DOHH2 (cell line): ENCODE results near the gene SLC45A1.

ENCODE experiments used
- EZH2phosphoT487 ChIP-seq: fragments of 200-600 bp; sonication (generic); IDR thresholded peaks from 2 replicates; pipeline ENCODE4 v1.6.1; 2017; ENCODE audit warnings: borderline replicate concordance, mild to moderate bottlenecking, antibody characterized with exemption, low read length, moderate library complexity, mixed read lengths
- TF ChIP-seq, protein P1 (sequence below): fragments of 200-600 bp; sonication (generic); IDR thresholded peaks from one replicate; pipeline ENCODE4 v1.5.1; 2014; ENCODE audit warnings: antibody characterized with exemption, mild to moderate bottlenecking, low read depth, low read length; ENCODE audit not compliant: poor library complexity, severe bottlenecking

DNA sequence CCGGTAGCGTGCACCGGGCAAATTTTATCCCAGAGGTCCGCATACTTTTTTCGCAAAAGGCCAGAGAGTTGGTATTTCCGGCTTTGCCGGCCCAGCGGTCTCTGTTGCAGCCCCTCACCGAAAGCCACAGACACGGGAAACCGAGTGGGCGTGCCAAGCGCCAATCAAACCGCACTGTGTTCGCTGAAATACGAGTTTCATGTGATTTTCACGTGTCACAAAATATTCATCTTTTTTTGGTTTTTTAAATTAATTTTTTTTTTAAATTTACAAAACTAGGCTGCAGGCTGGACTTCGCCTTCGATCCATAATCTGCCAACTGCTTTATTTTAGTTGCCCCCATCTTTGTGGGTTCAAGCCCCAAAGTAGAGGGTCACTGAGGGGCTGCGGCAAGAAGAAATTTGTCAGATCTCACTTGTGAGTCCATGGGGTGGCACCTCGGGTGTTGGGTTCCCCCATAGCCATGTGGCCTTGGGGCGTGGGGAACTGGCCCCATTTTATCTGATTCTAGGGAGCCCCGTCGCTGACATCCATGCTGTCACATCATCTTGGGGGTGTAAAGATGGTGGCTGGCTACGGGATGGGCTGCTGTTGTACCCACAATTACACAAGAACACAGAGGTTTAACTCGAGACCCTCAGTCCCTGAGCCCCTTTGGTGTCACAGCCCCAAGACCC lies 20.8 kb downstream of the SLC45A1 start:
- TF ChIP-seq, protein P1, sequence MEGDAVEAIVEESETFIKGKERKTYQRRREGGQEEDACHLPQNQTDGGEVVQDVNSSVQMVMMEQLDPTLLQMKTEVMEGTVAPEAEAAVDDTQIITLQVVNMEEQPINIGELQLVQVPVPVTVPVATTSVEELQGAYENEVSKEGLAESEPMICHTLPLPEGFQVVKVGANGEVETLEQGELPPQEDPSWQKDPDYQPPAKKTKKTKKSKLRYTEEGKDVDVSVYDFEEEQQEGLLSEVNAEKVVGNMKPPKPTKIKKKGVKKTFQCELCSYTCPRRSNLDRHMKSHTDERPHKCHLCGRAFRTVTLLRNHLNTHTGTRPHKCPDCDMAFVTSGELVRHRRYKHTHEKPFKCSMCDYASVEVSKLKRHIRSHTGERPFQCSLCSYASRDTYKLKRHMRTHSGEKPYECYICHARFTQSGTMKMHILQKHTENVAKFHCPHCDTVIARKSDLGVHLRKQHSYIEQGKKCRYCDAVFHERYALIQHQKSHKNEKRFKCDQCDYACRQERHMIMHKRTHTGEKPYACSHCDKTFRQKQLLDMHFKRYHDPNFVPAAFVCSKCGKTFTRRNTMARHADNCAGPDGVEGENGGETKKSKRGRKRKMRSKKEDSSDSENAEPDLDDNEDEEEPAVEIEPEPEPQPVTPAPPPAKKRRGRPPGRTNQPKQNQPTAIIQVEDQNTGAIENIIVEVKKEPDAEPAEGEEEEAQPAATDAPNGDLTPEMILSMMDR = no peak
- TF ChIP-seq EZH2phosphoT487 = no peak
